Activated CD4-positive, alpha-beta T cell treated with anti-CD3 and anti-CD28 coated beads, Interleukin-2, Interleukin-4, amounts not matched to agents 100 ng/mL and 50 ng/mL, durations not matched to agents 16 hours and 8 hours (primary cell): ENCODE measurements around the gene ZNF585A.
"Not testable (repeated sequence)": the region's sequence is repeated elsewhere in the genome, so short reads cannot be mapped to it uniquely, and the experiment has no call there.

ENCODE experiments used
- DNase-seq: peaks from one replicate; pipeline ENCODE4 v3.0.0-alpha.2; 2020; ENCODE audit warnings: low spot score

Gene ZNF585A

GRCh38 chr19:37172368-37173366 lies at the start of gene ZNF585A:
TSS of gene ZNF585A (minus strand) at chr19:37172695. CDS start at chr19:37169910, 2,785 bp downstream.
- peak; percentile 89 for DNase-seq

DNA sequence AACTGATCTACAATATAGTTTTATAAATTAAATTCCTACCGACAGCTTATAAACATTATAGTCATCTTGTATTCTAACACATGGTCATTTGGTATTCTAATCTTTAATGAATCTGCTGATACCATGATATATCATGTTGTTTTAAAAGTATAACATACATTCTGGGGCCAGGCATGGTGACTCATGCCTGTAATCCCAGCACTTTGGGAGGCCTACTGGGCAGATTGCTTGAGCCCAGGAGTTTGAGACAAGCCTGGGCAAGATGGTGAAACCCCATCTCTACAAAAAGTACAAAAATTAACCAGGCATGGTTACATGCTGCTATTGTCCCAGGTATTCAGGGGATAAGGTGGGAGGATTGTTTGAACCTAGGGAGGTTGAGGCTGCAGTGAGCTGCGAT lies 48.6 kb upstream of the ZNF585A start:
- DNase-seq: no peak

GRCh38 chr19:37220383-37220782 lies 47.9 kb upstream of the ZNF585A start:
- no peak for DNase-seq

GRCh38 chr19:37218592-37218935 lies 46.1 kb upstream of the ZNF585A start:
- no peak for DNase-seq

GRCh38 chr19:37217775-37218591 lies 45.5 kb upstream of the ZNF585A start, which contains the start of gene ZNF383:
TSS of gene ZNF383 (plus strand) at chr19:37218214. CDS start at chr19:37230454, 12,240 bp downstream.
- DNase-seq: peak; percentile 88

DNA sequence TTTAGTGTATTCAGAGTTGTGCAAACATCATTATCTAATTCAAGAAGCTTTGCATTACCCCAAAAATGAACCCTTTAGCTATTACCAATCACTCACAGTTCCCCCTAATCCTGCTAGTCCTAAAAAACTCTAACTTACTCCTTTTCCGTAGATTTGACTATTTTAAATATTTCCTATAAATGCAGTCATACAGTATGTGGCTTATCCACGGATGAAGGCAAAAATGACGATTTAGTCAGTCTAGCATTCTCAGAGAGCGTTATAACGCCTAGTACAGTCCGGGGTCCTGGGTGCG lies 44.9 kb upstream of the ZNF585A start:
- no peak for DNase-seq

DNA sequence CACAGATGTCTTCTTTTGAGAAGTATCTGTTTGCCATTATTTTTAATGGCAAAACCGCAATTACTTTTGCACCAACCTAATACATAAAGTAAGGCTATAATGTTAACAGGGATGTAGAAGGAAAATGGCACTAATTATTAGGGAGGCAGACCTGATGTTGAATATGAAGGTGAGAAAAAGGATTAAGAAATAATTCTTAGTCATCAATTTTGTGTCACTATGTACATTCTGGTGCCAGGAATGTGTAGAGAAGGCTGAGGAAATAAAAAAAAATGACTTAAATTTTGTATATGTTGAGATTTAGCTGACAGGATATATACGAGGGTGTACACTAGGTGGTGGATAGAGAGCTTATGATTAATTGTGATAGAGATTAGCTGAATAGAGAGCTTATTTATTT lies 25.3 kb upstream of the ZNF585A start:
- no peak for DNase-seq

- not testable (repeated sequence) for DNase-seq
Observed at GRCh38 chr19:37197115-37197514, 24.6 kb upstream of the ZNF585A start.

- DNase-seq: not testable (repeated sequence)
Observed at GRCh38 chr19:37195248-37195647, 22.8 kb upstream of the ZNF585A start.

- not testable (repeated sequence) for DNase-seq
Observed at GRCh38 chr19:37186071-37186470, 13.6 kb upstream of the ZNF585A start.

GRCh38 chr19:37165635-37166034 lies 6.9 kb downstream of the ZNF585A start:
- DNase-seq: no peak

GRCh38 chr19:37160153-37160552 lies 12.3 kb downstream of the ZNF585A start:
- DNase-seq: no peak

- DNase-seq: no peak
Observed at GRCh38 chr19:37148214-37148613, 24.3 kb downstream of the ZNF585A start.

DNA sequence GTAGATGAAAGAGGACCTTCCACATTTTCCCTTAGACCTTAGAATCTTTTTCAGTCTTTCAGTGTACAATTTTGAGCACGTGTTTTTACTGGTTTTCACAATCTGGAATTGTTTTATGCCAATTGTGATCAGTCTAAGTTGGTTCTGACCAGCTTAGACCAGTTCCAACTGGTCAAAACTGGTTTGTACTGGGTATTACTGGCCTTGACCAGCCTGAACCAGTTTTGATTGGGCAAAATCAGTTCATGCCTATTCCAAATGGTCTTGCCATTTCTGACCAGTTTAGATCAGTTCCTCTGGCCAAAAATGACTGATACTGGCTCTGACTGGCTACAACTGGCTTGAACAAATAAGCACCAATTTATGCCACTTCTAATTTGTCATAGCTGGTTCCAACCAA lies 36.4 kb downstream of the ZNF585A start:
- no peak for DNase-seq

DNA sequence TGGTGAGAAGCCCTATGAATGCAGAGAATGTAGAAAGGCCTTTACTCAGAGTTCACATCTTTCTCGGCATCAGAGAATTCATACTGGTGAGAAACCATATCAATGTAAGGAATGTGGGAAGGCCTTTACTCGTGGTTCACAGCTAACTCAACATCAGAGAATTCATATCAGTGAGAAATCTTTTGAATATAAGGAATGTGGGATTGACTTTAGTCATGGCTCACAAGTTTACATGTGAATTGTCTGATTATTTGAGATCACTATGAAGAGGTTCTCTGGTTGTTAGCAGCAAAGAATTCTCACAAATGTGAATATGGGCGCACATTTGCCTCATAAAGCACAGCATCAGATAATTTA lies 43.7 kb downstream of the ZNF585A start:
- DNase-seq: no peak

GRCh38 chr19:37127999-37128820 lies 44.3 kb downstream of the ZNF585A start:
- no peak for DNase-seq

GRCh38 chr19:37122093-37122492 lies 50.4 kb downstream of the ZNF585A start:
- DNase-seq: not testable (repeated sequence)

- DNase-seq: no peak
Observed at GRCh38 chr19:37114001-37114400, 58.5 kb downstream of the ZNF585A start.

DNA sequence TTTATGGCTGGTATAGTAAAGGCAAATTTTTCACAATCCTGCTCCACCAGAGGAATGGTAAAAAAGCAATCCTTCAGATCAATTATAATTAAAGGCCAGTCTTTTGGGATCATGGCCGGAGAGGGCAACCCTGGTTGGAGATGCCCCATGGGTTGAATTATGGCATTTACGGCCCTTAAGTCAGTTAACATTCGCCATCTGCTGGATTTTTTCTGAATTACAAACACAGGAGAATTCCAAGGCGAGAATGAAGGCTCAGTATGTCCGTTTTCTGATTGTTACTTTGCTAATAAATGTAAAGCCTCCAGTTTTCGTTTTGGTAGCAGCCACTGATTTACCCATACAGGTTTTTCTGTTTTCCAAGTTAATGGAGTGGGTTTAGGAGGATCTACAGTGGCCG lies 60.7 kb downstream of the ZNF585A start:
- not testable (repeated sequence) for DNase-seq

DNA sequence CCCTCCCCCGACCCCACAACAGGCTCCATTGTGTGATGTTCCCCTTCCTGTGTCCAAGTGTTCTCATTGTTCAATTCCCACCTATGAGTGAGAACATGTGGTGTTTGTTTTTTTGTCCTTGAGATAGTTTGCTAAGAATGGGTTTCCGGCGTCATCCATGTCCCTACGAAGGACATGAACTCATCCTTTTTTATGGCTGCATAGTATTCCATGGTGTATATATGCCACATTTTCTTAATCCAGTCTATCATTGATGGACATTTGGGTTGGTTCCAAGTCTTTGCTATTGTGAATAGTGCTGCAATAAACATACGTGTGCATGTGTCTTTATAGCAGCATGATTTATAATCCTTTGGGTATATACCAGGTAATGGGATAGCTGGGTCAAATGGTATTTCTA lies 68.4 kb downstream of the ZNF585A start:
- DNase-seq: not testable (repeated sequence)

DNA sequence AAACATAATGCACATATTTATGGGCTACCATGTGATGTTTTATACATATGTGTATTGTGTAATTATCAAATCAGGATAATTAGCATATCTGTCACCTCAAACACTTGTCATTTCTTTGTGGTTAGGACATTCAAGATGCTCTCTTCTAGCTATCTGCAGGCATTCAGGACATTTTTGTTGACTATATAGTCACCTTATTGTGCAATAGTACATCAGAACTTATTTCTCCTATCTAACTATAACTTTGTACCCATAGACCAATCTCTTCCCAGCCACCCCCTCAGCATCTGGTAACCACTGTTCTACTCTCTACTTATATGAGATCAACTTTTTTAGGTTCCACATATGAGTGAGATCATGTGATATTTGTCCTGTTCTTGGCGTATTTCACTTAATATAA lies 73.9 kb downstream of the ZNF585A start:
- no peak for DNase-seq

DNA sequence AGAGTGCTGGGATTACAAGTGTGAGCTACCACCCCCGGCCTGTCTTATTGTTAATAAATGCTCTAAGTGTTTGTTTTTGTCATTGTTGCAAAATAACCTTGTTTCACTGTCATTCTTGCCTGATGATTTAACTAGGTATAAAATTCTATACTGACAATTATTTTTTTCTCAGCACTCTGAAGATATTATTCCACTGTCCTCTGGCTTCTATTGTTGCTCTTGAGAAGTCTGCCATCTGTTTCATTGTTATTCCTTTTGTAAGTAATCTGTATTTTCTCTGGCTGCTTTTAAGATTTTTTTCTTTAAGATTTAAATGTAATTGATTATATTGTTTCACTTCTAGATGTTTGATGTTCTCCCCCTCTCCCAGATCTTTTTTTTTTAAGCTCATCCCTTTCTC lies 76.6 kb downstream of the ZNF585A start:
- no peak for DNase-seq
